ENCODE measurements around the gene HCAR1. TPM values are rescaled to one million over a fixed set of nuclear protein-coding genes. Genes with fewer than 3 reads are reported as not detected.
"Not testable (repeated sequence)": the region's sequence is repeated elsewhere in the genome, so short reads cannot be mapped to it uniquely, and the experiment has no call there.

The HCAR1 gene
- total RNA-seq, 2 experiments from 2014 or later: 0.08 to 0.17 TPM

GRCh38 chr12:122709287-122709686, 21.4 kb downstream of the HCAR1 start:
- H3K9me3 Mint-ChIP-seq; ATAC-seq (ENCODE audit: low read depth); H3K27ac Mint-ChIP-seq; H3K36me3 Mint-ChIP-seq; H3K4me3 Mint-ChIP-seq; H3K4me1 Mint-ChIP-seq; POLR2A ChIA-PET; DNase-seq: not testable (repeated sequence)
- peaks cover 14% of the 10 kb centered on the region for H3K27me3 Mint-ChIP-seq

- H3K9me3 Mint-ChIP-seq; H3K27ac Mint-ChIP-seq; H3K4me1 Mint-ChIP-seq; POLR2A ChIA-PET; H3K27me3 Mint-ChIP-seq; H3K36me3 Mint-ChIP-seq; DNase-seq; ATAC-seq (ENCODE audit: low read depth); H3K4me3 Mint-ChIP-seq: not testable (repeated sequence)
These were observed 26.8 kb downstream of the HCAR1 start for GRCh38 chr12:122703841-122704240.

GRCh38 chr12:122702890-122703611, 27.6 kb downstream of the HCAR1 start, which contains the start of gene HCAR2:
Gene HCAR2 (minus strand): TSS chr12:122703357. CDS start chr12:122703283, 74 bp downstream.
- H3K27ac Mint-ChIP-seq; POLR2A ChIA-PET; H3K4me1 Mint-ChIP-seq; H3K27me3 Mint-ChIP-seq; H3K36me3 Mint-ChIP-seq; H3K9me3 Mint-ChIP-seq; ATAC-seq (ENCODE audit: low read depth); H3K4me3 Mint-ChIP-seq; DNase-seq: not testable (repeated sequence)

- H3K36me3 Mint-ChIP-seq; H3K9me3 Mint-ChIP-seq; H3K4me3 Mint-ChIP-seq; POLR2A ChIA-PET; H3K4me1 Mint-ChIP-seq; H3K27ac Mint-ChIP-seq; DNase-seq; ATAC-seq (ENCODE audit: low read depth); H3K27me3 Mint-ChIP-seq: not testable (repeated sequence)
These were observed 29.2 kb downstream of the HCAR1 start for GRCh38 chr12:122701481-122701880.

- H3K4me1 Mint-ChIP-seq; ATAC-seq (ENCODE audit: low read depth); H3K9me3 Mint-ChIP-seq; POLR2A ChIA-PET; H3K36me3 Mint-ChIP-seq; H3K4me3 Mint-ChIP-seq; H3K27me3 Mint-ChIP-seq; DNase-seq; H3K27ac Mint-ChIP-seq: not testable (repeated sequence)
These were observed 30.5 kb downstream of the HCAR1 start for GRCh38 chr12:122700038-122700710.

- H3K4me1 Mint-ChIP-seq; H3K9me3 Mint-ChIP-seq; ATAC-seq (ENCODE audit: low read depth); H3K27ac Mint-ChIP-seq; POLR2A ChIA-PET; H3K36me3 Mint-ChIP-seq; DNase-seq; H3K4me3 Mint-ChIP-seq; H3K27me3 Mint-ChIP-seq: not testable (repeated sequence)
These were observed 33.7 kb downstream of the HCAR1 start for GRCh38 chr12:122696922-122697321.

- peaks cover 2% of the 10 kb centered on the region for H3K4me1 Mint-ChIP-seq
- ATAC-seq (ENCODE audit: low read depth) (no peak), DNase-seq (no peak)
- H3K36me3 Mint-ChIP-seq: no peaks in the 10 kb centered on the region
- POLR2A ChIA-PET: no interaction called here
- no peaks in the 10 kb centered on the region for H3K27me3 Mint-ChIP-seq
- no peaks in the 10 kb centered on the region for H3K9me3 Mint-ChIP-seq
- H3K4me3 Mint-ChIP-seq: no peak overlapping the region
- H3K27ac Mint-ChIP-seq: no peak overlapping the region
These were observed 39.1 kb downstream of the HCAR1 start for GRCh38 chr12:122691566-122691965.

- Mint-ChIP-seq H3K27me3 (no peaks in the 10 kb centered on the region), H3K4me1 (peaks cover 2% of the 10 kb centered on the region)
- POLR2A ChIA-PET: interaction anchor here (0.5 kb wide), 1 partner anchor 137 kb away, joined by 3 read pairs; no protein-coding TSS in a partner anchor
These were observed 42.4 kb downstream of the HCAR1 start for GRCh38 chr12:122688291-122688690.

GRCh38 chr12:122687086-122687485, 43.6 kb downstream of the HCAR1 start:
- DNase-seq (no peak), ATAC-seq (ENCODE audit: low read depth) (no peak)
- peaks cover 2% of the 10 kb centered on the region for H3K4me1 Mint-ChIP-seq
- H3K4me3 Mint-ChIP-seq: no peak overlapping the region
- no peaks in the 10 kb centered on the region for H3K36me3 Mint-ChIP-seq
- no peak overlapping the region for H3K27ac Mint-ChIP-seq
- H3K27me3 Mint-ChIP-seq: no peaks in the 10 kb centered on the region
- POLR2A ChIA-PET: no interaction called here
- no peaks in the 10 kb centered on the region for H3K9me3 Mint-ChIP-seq

More at GRCh38 chr12:122688291-122688690, 42.4 kb downstream of the HCAR1 start:
- H3K27ac Mint-ChIP-seq: no peak overlapping the region
- no peaks in the 10 kb centered on the region for H3K36me3 Mint-ChIP-seq
- no peaks in the 10 kb centered on the region for H3K9me3 Mint-ChIP-seq
- no peak overlapping the region for H3K4me3 Mint-ChIP-seq
- DNase-seq: no peak
- ATAC-seq (ENCODE audit: low read depth): no peak

GRCh38 chr12:122686538-122686937, 44.1 kb downstream of the HCAR1 start:
- ATAC-seq (ENCODE audit: low read depth) (no peak), DNase-seq (no peak)
- Mint-ChIP-seq H3K27ac (no peak overlapping the region), H3K4me3 (no peak overlapping the region), H3K4me1 (peaks cover 2% of the 10 kb centered on the region), H3K27me3 (no peaks in the 10 kb centered on the region), H3K9me3 (no peaks in the 10 kb centered on the region), H3K36me3 (no peaks in the 10 kb centered on the region)
- POLR2A ChIA-PET: no interaction called here

- Mint-ChIP-seq H3K27ac (peak overlapping the region; percentile 45), H3K27me3 (no peaks in the 10 kb centered on the region), H3K9me3 (no peaks in the 10 kb centered on the region), H3K4me3 (no peak overlapping the region), H3K4me1 (no peaks in the 10 kb centered on the region), H3K36me3 (no peaks in the 10 kb centered on the region)
- ATAC-seq (ENCODE audit: low read depth) (no peak), DNase-seq (no peak)
- POLR2A ChIA-PET: no interaction called here
These were observed 46.3 kb downstream of the HCAR1 start for GRCh38 chr12:122684297-122684813.

- Mint-ChIP-seq H3K27ac (no peak overlapping the region), H3K36me3 (no peaks in the 10 kb centered on the region), H3K4me3 (no peak overlapping the region), H3K9me3 (no peaks in the 10 kb centered on the region), H3K27me3 (peaks cover 2% of the 10 kb centered on the region), H3K4me1 (no peaks in the 10 kb centered on the region)
- POLR2A ChIA-PET: interaction anchor here (0.5 kb wide), 1 partner anchor 85 kb away, joined by 6 read pairs; no protein-coding TSS in a partner anchor
- DNase-seq (no peak), ATAC-seq (ENCODE audit: low read depth) (no peak)
These were observed 48.8 kb downstream of the HCAR1 start for GRCh38 chr12:122681814-122682213.

GRCh38 chr12:122680989-122681388, 49.7 kb downstream of the HCAR1 start:
- H3K36me3 Mint-ChIP-seq; ATAC-seq (ENCODE audit: low read depth); H3K4me3 Mint-ChIP-seq; H3K4me1 Mint-ChIP-seq; H3K27ac Mint-ChIP-seq; POLR2A ChIA-PET; H3K9me3 Mint-ChIP-seq; DNase-seq; H3K27me3 Mint-ChIP-seq: not testable (repeated sequence)

- ATAC-seq (ENCODE audit: low read depth); POLR2A ChIA-PET; H3K27ac Mint-ChIP-seq: not testable (repeated sequence)
These were observed 53.9 kb downstream of the HCAR1 start for GRCh38 chr12:122676781-122677180.

More at GRCh38 chr12:122676781-122677180, 53.9 kb downstream of the HCAR1 start:
- not testable (repeated sequence) for H3K36me3 Mint-ChIP-seq, DNase-seq, H3K27me3 Mint-ChIP-seq, H3K4me1 Mint-ChIP-seq, H3K9me3 Mint-ChIP-seq, H3K4me3 Mint-ChIP-seq

Data from activated naive CD8-positive, alpha-beta T cell treated with anti-CD3 and anti-CD28 coated beads, Interleukin-2, amount 10 ng/mL, durations not matched to agents 7 days and 5 days (primary cell).